GM19467 (cell line): ENCODE results near the gene DNAAF6.
"Not testable (repeated sequence)": the region's sequence is repeated elsewhere in the genome, so short reads cannot be mapped to it uniquely, and the experiment has no call there.

Experiments
- ATAC-seq: cut with Tn5 transposase; IDR thresholded peaks from one replicate; pipeline ENCODE4 v1.9.1; 2021; ENCODE audit warnings: mild to moderate bottlenecking, moderate library complexity; ENCODE audit not compliant: unreplicated experiment

DNAAF6 gene

GRCh38 chrX:107205770-107206696 is at the start of gene DNAAF6, which contains the start of gene NUP62CL:
Gene DNAAF6, plus strand, starts transcription at chrX:107206611. Its CDS starts 6,265 bp downstream, at chrX:107212876.
Gene NUP62CL, minus strand, starts transcription at chrX:107206433. Its CDS starts 31,287 bp downstream, at chrX:107175146.
- ATAC-seq, result peak; percentile 86

GRCh38 chrX:107157618-107158017 is 48.8 kb upstream of the DNAAF6 start:
- not testable (repeated sequence) for ATAC-seq

GRCh38 chrX:107167163-107167921 is 39.1 kb upstream of the DNAAF6 start:
- ATAC-seq, result no peak

- no peak for ATAC-seq
Observed at GRCh38 chrX:107168257-107168656, 38.2 kb upstream of the DNAAF6 start.

GRCh38 chrX:107168712-107169111 is 37.7 kb upstream of the DNAAF6 start:
- no peak for ATAC-seq

- no peak for ATAC-seq
Observed at GRCh38 chrX:107171369-107172102, 34.9 kb upstream of the DNAAF6 start.

- no peak for ATAC-seq
Observed at GRCh38 chrX:107197319-107197718, 9.1 kb upstream of the DNAAF6 start.

- not testable (repeated sequence) for ATAC-seq
Observed at GRCh38 chrX:107198074-107198473, 8.3 kb upstream of the DNAAF6 start.

- no peak for ATAC-seq
Observed at GRCh38 chrX:107199491-107199890, 6.9 kb upstream of the DNAAF6 start.

- ATAC-seq, result no peak
Observed at GRCh38 chrX:107204068-107204605, 2.3 kb upstream of the DNAAF6 start.

GRCh38 chrX:107206697-107207065 is 270 bp downstream of the DNAAF6 start:
- ATAC-seq, result no peak

GRCh38 chrX:107207089-107207488 is 678 bp downstream of the DNAAF6 start:
- ATAC-seq, result no peak

GRCh38 chrX:107207943-107208342 is 1.5 kb downstream of the DNAAF6 start:
- ATAC-seq, result no peak

GRCh38 chrX:107213477-107213876 is 7.1 kb downstream of the DNAAF6 start:
- no peak for ATAC-seq

- no peak for ATAC-seq
Observed at GRCh38 chrX:107226757-107227156, 20.3 kb downstream of the DNAAF6 start.

GRCh38 chrX:107227780-107228485 is 21.5 kb downstream of the DNAAF6 start:
- ATAC-seq, result no peak

- ATAC-seq, result no peak
Observed at GRCh38 chrX:107228486-107228819, 22.0 kb downstream of the DNAAF6 start.

- ATAC-seq, result no peak
Observed at GRCh38 chrX:107272431-107272921, 66.1 kb downstream of the DNAAF6 start.

GRCh38 chrX:107273795-107274194 is 67.4 kb downstream of the DNAAF6 start:
- ATAC-seq, result no peak

GRCh38 chrX:107288676-107289075 is 82.3 kb downstream of the DNAAF6 start:
- no peak for ATAC-seq
